C4-2B (cell line): ENCODE measurements around the gene TRAK1.
A peak's percentile ranks its signal among the peaks of the same experiment; 100 is the strongest.

Experiments
- H3K27ac ChIP-seq: fragments of 450-650 bp; 2 replicates; pipeline ENCODE4 v1.5.1; 2017
- ZFX ChIP-seq: fragments of 450-650 bp; IDR thresholded peaks from 2 replicates; pipeline ENCODE4 v1.6.1; 2017
- TF ChIP-seq, protein P1 (sequence below): fragments of 450-650 bp; conservative IDR thresholded peaks from 2 replicates; pipeline ENCODE4 v1.5.1; 2017; ENCODE audit warnings: mild to moderate bottlenecking

The TRAK1 gene

DNA sequence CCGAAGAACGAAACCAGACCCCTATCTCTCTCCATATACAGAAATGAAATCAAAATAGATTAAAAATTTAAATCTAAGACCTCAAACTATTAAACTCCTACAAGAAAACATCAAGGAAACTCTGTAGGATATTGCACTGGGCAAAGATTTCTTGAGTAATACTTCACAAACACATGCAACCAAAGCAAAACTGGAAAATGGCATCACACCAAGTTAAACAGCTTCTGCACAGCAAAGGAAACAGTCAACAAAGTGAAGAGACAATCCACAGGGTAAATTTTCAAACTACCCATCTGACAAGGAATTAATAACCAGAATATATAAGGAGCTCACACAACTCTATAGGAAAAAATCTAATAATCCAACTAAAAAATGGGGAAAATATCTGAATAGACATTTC, 145.5 kb downstream of the TRAK1 start:
- TF ChIP-seq, protein P1, sequence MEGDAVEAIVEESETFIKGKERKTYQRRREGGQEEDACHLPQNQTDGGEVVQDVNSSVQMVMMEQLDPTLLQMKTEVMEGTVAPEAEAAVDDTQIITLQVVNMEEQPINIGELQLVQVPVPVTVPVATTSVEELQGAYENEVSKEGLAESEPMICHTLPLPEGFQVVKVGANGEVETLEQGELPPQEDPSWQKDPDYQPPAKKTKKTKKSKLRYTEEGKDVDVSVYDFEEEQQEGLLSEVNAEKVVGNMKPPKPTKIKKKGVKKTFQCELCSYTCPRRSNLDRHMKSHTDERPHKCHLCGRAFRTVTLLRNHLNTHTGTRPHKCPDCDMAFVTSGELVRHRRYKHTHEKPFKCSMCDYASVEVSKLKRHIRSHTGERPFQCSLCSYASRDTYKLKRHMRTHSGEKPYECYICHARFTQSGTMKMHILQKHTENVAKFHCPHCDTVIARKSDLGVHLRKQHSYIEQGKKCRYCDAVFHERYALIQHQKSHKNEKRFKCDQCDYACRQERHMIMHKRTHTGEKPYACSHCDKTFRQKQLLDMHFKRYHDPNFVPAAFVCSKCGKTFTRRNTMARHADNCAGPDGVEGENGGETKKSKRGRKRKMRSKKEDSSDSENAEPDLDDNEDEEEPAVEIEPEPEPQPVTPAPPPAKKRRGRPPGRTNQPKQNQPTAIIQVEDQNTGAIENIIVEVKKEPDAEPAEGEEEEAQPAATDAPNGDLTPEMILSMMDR: no peak
- no peak for TF ChIP-seq ZFX
- no peak overlapping the region for H3K27ac ChIP-seq

DNA sequence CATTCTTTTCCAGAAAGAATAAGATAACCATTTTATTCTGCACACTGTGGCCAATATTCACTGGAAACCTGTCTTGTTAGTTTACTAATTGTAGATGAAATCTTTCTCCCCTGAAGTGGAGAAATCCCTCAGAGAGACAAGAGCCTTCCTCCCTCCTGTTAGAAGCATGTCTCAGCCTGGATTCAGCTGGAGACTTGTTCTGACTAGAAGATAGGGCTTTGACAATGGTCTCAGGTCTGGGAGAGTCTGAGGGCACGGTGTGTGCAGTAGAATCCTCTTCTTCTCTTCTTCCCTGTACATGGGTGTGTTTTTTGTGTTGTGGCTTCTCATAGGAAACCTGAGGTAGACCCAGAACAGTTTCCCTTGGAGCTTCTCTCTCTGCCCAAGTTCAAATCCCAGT, 154.9 kb downstream of the TRAK1 start:
- H3K27ac ChIP-seq: no peak overlapping the region
- no peak for TF ChIP-seq ZFX
- TF ChIP-seq, protein P1: no peak

DNA sequence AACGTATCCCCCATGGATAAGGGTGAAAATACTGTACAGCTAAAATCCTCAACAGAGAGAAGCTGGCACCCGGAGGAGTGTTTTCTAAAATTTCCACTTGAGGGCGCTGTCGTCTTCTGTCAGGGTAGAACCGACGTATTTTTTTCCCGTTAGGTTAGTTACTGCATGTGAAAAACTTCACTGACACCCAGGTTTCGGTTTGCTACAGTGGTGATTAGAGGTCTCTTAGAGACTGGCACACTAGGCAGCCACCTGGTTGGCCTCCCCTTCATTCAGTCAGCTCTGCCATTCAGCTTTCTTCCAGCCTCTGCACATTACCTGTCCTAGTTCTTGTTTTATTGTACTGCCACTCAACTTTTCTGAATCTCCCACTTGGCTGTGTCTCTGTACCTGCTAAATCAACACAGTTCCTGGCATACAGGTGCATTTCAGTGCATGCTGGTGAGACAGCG, 156.4 kb downstream of the TRAK1 start:
- no peak for TF ChIP-seq ZFX
- TF ChIP-seq, protein P1: peak; percentile 86
- H3K27ac ChIP-seq: peak overlapping the region; percentile 43

DNA sequence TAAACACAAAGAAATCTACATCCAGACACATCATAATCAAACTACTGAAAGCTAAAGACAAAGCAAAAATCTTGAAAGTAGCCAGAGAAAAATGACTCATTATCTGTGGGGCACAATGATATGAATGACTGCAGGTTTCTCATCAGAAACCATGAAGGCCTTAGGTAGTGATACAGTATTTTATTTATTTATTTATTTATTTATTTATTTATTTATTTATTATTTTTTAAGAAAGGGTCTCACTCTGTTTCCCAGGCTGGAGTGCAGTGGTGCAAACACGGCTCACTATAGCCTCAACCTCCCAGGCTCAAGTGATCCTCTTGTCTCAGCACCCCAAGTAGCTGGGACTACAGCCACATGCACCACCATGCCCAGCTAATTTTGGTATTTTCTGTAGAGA, 159.6 kb downstream of the TRAK1 start:
- TF ChIP-seq ZFX: no peak
- TF ChIP-seq, protein P1: no peak
- no peak overlapping the region for H3K27ac ChIP-seq

DNA sequence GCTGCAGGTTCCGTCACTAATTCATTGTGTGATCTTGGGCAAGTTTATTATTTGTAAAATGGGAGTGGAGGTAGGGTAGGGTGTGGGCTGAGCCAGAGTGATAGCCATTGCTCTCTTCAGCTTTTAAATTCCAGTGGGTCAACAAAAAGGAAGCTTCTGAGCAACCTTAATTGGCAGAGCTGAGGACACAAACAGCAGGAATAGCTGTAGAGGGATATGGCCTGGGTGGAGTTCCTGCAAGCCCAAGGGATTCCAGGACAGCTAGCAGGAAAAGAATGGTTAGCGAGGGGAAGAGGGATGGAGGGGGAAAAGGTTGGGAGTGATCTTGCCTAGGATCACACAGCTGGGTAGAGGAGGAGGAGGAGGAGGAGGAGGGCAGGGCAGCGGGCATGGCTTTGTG, 163.4 kb downstream of the TRAK1 start:
- H3K27ac ChIP-seq: peak overlapping the region; percentile 72
- TF ChIP-seq, protein P1: no peak
- no peak for TF ChIP-seq ZFX

DNA sequence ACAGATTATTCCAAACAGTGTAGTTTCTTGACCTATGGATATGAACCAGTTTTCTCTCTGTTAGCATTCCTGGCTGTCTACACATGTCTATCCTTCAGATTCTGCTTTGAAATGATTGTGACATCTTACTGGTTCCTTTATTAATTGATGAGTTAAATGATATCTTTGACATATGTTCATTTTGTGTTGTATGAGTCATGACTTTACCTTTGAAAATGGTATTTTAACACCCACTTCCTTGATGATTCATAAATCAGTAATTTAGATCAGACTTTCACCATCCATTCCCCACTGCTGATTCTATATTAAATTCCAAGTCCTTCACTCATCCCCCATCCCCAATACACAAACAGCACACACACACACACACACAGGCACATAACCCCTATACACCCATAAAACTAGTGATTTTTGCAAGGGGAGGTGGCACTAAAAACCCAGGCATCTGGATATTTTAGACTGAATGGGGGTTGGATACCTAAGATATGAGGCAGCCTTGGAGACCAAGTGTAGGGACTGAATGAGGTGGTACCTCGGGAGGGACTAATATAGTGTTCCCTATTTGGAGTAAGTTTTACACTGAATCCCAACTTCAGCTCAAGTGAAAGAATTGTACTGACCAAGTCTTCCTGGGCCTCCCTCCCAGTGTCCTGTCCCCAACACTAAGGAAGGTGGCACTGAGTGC, 165.1 kb downstream of the TRAK1 start:
- H3K27ac ChIP-seq: no peak overlapping the region
- TF ChIP-seq, protein P1: no peak
- TF ChIP-seq ZFX: no peak

DNA sequence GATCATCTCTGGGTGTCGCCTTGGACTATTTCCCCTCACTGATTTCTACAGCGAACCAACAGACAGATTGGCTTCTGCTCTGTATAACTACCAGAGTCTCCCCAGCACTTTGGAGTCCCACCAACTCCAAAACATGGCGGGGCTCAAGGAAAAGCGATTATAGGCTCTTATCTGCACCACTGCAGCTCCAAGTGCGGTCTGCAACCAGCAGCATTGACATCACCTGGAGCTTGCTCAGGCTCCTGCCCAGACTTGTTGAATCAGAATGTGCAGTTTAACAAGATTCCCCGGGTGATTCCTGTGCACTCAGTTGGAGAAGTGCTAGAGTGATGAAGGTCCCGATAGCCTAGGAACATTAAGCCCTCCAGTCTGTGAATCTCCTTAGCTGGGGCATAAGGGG, 165.8 kb downstream of the TRAK1 start:
- no peak overlapping the region for H3K27ac ChIP-seq

More for the DNA sequence above, 165.8 kb downstream of the TRAK1 start:
- TF ChIP-seq ZFX: no peak
- TF ChIP-seq, protein P1: no peak
